T-cell (primary cell): Measurements from ENCODE around the gene LINGO1. TPM values are rescaled to one million over a fixed set of nuclear protein-coding genes. Genes with fewer than 3 reads are reported as not detected.

Experiments
- ATAC-seq, 4 experiments: fragments of 200-7000 bp in 3 of 4; fragments of 150-1000 bp in 1 of 4; cut with Tn5 transposase; replicated peaks in 1 of 4; 1 replicate in 3 of 4; 2 replicates in 1 of 4; pipeline ENCODE4 v1.10.0; 2021; ENCODE audit warnings: moderate library complexity in 3 of 4, mild to moderate bottlenecking in 2 of 4, moderate number of reproducible peaks in 1 of 4
- CTCF ChIA-PET, 2 donors: fragments of 300-600 bp; sonication (Branson Sonifier 250); formaldehyde crosslinking; loops; one replicate each; lab custom pipeline; 2022; ENCODE audit warnings: antibody characterized with exemption in 2 of 2; lab: Charles Lee
- POLR2A ChIA-PET, 2 donors: fragments of 300-600 bp; sonication (Branson Sonifier 250); formaldehyde crosslinking; loops; one replicate each; lab custom pipeline; 2022; ENCODE audit warnings: antibody characterized with exemption in 2 of 2; lab: Charles Lee
- DNase-seq, 35 experiments: peaks; one replicate each; pipeline versions ENCODE4 v3.0.0 to v3.0.0-alpha.2; 2013 to 2023
- H3K27ac ChIP-seq: one replicate; pipeline ENCODE4 v1.5.1; 2013; ENCODE audit warnings: low read length
- H3K27me3 ChIP-seq, 2 experiments: replicated peaks in 1 of 2; 1 replicate in 1 of 2; 2 replicates in 1 of 2; pipeline versions ENCODE4 v1.6.1 to v1.7.0; 2013; ENCODE audit warnings: low read length in 1 of 2, mixed read lengths in 1 of 2; ENCODE audit not compliant: control insufficient read depth in 2 of 2, insufficient read depth in 2 of 2; ENCODE audit errors: extremely low read depth in 1 of 2
- H3K36me3 ChIP-seq, 2 donors: 1 replicate in 1 of 2; 2 replicates in 1 of 2; pipeline versions ENCODE4 v1.6.1 to v1.7.0; 2013; ENCODE audit warnings: low read length in 1 of 2; ENCODE audit not compliant: control insufficient read depth in 2 of 2, insufficient read depth in 1 of 2; ENCODE audit errors: extremely low read depth in 1 of 2
- H3K4me1 ChIP-seq, 2 experiments: 1 replicate in 1 of 2; 2 replicates in 1 of 2; pipeline versions ENCODE4 v1.6.1 to v1.7.0; 2013; ENCODE audit warnings: low read length in 2 of 2, mixed read lengths in 1 of 2; ENCODE audit not compliant: insufficient read depth in 2 of 2, control insufficient read depth in 1 of 2; ENCODE audit errors: extremely low read depth in 1 of 2
- H3K4me3 ChIP-seq, 2 donors: 1 replicate in 1 of 2; 2 replicates in 1 of 2; pipeline versions ENCODE4 v1.5.1 to v1.7.0; 2013; ENCODE audit warnings: mild to moderate bottlenecking in 2 of 2, low read length in 1 of 2, moderate library complexity in 1 of 2; ENCODE audit not compliant: control insufficient read depth in 1 of 2; ENCODE audit errors: extremely low read depth in 1 of 2
- H3K9me3 ChIP-seq: 2 replicates; pipeline ENCODE4 v1.7.0; 2013
- H3K27ac Mint-ChIP-seq, 2 donors: one replicate each; pipeline ENCODE4 v1.8.0; 2020 to 2021; ENCODE audit warnings: mild to moderate bottlenecking in 2 of 2, mixed read lengths in 2 of 2
- H3K27me3 Mint-ChIP-seq, 2 donors: one replicate each; pipeline ENCODE4 v1.8.0; 2021 to 2022; ENCODE audit warnings: mixed read lengths in 2 of 2
- H3K36me3 Mint-ChIP-seq: one replicate; pipeline ENCODE4 v1.8.0; 2021; ENCODE audit warnings: mixed read lengths
- H3K4me1 Mint-ChIP-seq, 3 donors: one replicate each; pipeline ENCODE4 v1.8.0; 2020 to 2022; ENCODE audit warnings: mixed read lengths in 3 of 3, mild to moderate bottlenecking in 1 of 3
- H3K4me3 Mint-ChIP-seq, 3 donors: one replicate each; pipeline ENCODE4 v1.8.0; 2020 to 2022; ENCODE audit warnings: mild to moderate bottlenecking in 3 of 3, mixed read lengths in 3 of 3, moderate library complexity in 3 of 3
- H3K9me3 Mint-ChIP-seq, 3 donors: one replicate each; pipeline ENCODE4 v1.8.0; 2020 to 2022; ENCODE audit warnings: mixed read lengths in 3 of 3
- WGBS: methylation state at CpG from one replicate; pipeline ENCODE4 v1.1.5; 2013; ENCODE audit warnings: missing lambda C conversion rate; ENCODE audit not compliant: insufficient coverage; 5-methylcytosine and 5-hydroxymethylcytosine counted together
- total RNA-seq, 35 experiments: library from RNA in 6 of 35; stranded (reverse) in 6 of 35; fragments of 120-200 nt in 1 of 35; gene quantifications; one replicate each; pipeline versions ENCODE4 v1.2.1 to v1.2.4 and lab custom pipeline; 2013 to 2026

LINGO1 gene
- total RNA-seq, 5 donors from 2014 or later (not counting 1 experiment from before 2014, with no cell fraction given), result 0.09 to 0.19 TPM; not detected in 3

DNA sequence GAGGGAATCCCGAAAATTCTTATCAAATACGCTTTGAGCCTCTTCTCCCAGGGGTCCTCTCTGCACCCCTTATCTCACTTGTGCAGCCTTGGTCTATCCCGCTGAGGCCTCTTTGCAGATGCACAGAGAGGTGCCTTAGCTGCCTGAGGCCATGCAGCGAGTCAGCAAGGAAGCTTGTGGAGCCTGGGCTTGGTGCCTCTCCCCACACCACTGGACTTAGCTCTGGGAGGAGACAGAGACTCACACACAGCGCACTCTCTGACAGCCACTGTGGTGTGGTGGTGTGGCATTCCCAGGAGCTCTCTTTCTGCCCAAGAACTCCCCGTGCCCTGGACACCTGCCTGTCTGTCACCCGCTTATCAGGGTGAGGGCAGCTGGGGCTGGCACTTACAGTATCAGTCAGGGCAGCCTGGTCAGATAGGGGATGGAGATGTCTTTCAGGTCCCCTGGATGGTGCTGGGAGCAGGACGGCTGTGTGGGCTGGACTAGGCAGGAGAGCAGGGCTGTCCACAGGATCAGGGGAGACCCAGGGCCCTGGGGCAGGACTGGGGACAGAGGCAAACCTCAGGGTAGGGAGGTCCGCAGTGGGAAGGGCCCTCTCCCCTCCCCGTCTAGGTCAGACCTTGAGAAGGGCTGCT is 10.2 kb upstream of the LINGO1 start:
- 80% methylated on average over 5 of the region's 10 CpGs for WGBS
- no peak for ATAC-seq
- no peaks in the 10 kb centered on the region for H3K4me1 Mint-ChIP-seq
- H3K4me1 ChIP-seq, result no peaks in the 10 kb centered on the region
- no peaks in the 10 kb centered on the region for H3K36me3 Mint-ChIP-seq
- H3K27me3 Mint-ChIP-seq, result peaks cover 19 to 25% of the 10 kb centered on the region in 2 donors
- H3K4me3 ChIP-seq, result no peak overlapping the region
- no peaks in the 10 kb centered on the region for H3K9me3 Mint-ChIP-seq
- no peaks in the 10 kb centered on the region for H3K36me3 ChIP-seq
- POLR2A ChIA-PET, result no interaction called here
- no peak overlapping the region for H3K4me3 Mint-ChIP-seq
- H3K27me3 ChIP-seq, result peaks cover 0 to 45% of the 10 kb centered on the region in 2 experiments
- no peak overlapping the region for H3K27ac ChIP-seq
- CTCF ChIA-PET, result no interaction called here
- DNase-seq, result no peak
- H3K9me3 ChIP-seq, result no peaks in the 10 kb centered on the region
- H3K27ac Mint-ChIP-seq, result no peak overlapping the region

GRCh38 chr15:77641999-77642398 is 9.3 kb upstream of the LINGO1 start:
- Histone ChIP-seq H3K27ac (no peak overlapping the region), H3K9me3 (no peaks in the 10 kb centered on the region), H3K4me3 (no peak overlapping the region), H3K27me3 (peaks cover 0 to 54% of the 10 kb centered on the region in 2 experiments), H3K4me1 (no peaks in the 10 kb centered on the region), H3K36me3 (no peaks in the 10 kb centered on the region)
- H3K4me3 Mint-ChIP-seq, result no peak overlapping the region
- H3K27me3 Mint-ChIP-seq, result peaks cover 25 to 30% of the 10 kb centered on the region in 2 donors
- H3K36me3 Mint-ChIP-seq, result no peaks in the 10 kb centered on the region
- DNase-seq (no peak), ATAC-seq (no peak)
- no peaks in the 10 kb centered on the region for H3K9me3 Mint-ChIP-seq
- H3K4me1 Mint-ChIP-seq, result no peaks in the 10 kb centered on the region
- CTCF ChIA-PET, result no interaction called here
- POLR2A ChIA-PET, result no interaction called here
- no CpG with 5 or more reads among the region's 6 CpGs for WGBS
- no peak overlapping the region for H3K27ac Mint-ChIP-seq

DNA sequence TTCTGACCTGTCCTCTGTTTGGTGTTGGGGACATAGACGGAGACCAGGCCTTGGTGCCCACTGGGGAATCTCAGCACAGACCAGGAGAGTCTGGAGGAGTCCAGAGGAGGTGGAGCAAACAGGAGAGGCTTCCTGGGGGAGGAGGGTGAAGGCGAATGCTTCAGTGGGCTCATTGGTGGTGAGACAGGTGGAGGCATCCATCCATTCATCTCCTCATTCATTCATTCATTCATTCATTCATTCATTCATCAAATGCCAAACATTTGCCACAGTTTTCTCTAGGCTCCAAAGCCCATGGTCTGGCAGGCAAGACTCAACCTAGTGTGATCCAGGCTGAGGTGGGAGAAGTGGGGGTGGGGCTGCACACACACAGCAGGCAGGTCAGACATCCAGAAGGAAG is 7.9 kb upstream of the LINGO1 start:
- WGBS, result no CpG with 5 or more reads among the region's 2 CpGs
- Mint-ChIP-seq H3K4me3 (no peak overlapping the region), H3K9me3 (no peaks in the 10 kb centered on the region), H3K4me1 (peaks cover 0 to 2% (median under 1%) of the 10 kb centered on the region in 3 donors), H3K36me3 (no peaks in the 10 kb centered on the region), H3K27ac (no peak overlapping the region), H3K27me3 (peaks cover 28 to 35% of the 10 kb centered on the region in 2 donors)
- DNase-seq (no peak), ATAC-seq (no peak)
- Histone ChIP-seq H3K4me1 (no peaks in the 10 kb centered on the region), H3K4me3 (no peak overlapping the region), H3K9me3 (no peaks in the 10 kb centered on the region), H3K36me3 (no peaks in the 10 kb centered on the region), H3K27me3 (peaks cover 0 to 65% of the 10 kb centered on the region in 2 experiments), H3K27ac (no peak overlapping the region)
- ChIA-PET POLR2A (no interaction called here), CTCF (no interaction called here)

GRCh38 chr15:77639431-77639830 is 6.7 kb upstream of the LINGO1 start:
- Histone ChIP-seq H3K4me3 (no peak overlapping the region), H3K27me3 (peaks cover 0 to 72% of the 10 kb centered on the region in 2 experiments), H3K36me3 (no peaks in the 10 kb centered on the region), H3K27ac (no peak overlapping the region), H3K4me1 (peaks cover 0 to 7% of the 10 kb centered on the region in 2 experiments), H3K9me3 (no peaks in the 10 kb centered on the region)
- H3K27ac Mint-ChIP-seq, result no peak overlapping the region
- no peak overlapping the region for H3K4me3 Mint-ChIP-seq
- 92% methylated on average over 10 of the region's 12 CpGs for WGBS
- ATAC-seq (no peak), DNase-seq (no peak)
- H3K36me3 Mint-ChIP-seq, result no peaks in the 10 kb centered on the region
- H3K9me3 Mint-ChIP-seq, result no peaks in the 10 kb centered on the region
- ChIA-PET CTCF (interaction anchor here in 1 of 2 donors (0.7 kb wide), 1 partner anchor 1779 kb away, joined by 3 read pairs; no protein-coding TSS in a partner anchor), POLR2A (no interaction called here)
- peaks cover under 1 to 6% (median 3%) of the 10 kb centered on the region in 3 donors for H3K4me1 Mint-ChIP-seq
- peaks cover 31 to 44% of the 10 kb centered on the region in 2 donors for H3K27me3 Mint-ChIP-seq

GRCh38 chr15:77637851-77638692 is 5.4 kb upstream of the LINGO1 start:
- H3K4me1 Mint-ChIP-seq, result peaks cover 9 to 16% (median 15%) of the 10 kb centered on the region in 3 donors
- H3K36me3 Mint-ChIP-seq, result no peaks in the 10 kb centered on the region
- no peaks in the 10 kb centered on the region for H3K9me3 ChIP-seq
- H3K27ac ChIP-seq, result no peak overlapping the region
- H3K4me3 Mint-ChIP-seq, result no peak overlapping the region
- 81% methylated on average over 6 of the region's 10 CpGs for WGBS
- H3K4me1 ChIP-seq, result peaks cover 0 to 20% of the 10 kb centered on the region in 2 experiments
- ChIA-PET CTCF (interaction anchor here in 1 of 2 donors (0.7 kb wide), 1 partner anchor 519 kb away, joined by 3 read pairs; no protein-coding TSS in a partner anchor), POLR2A (no interaction called here)
- H3K36me3 ChIP-seq, result no peaks in the 10 kb centered on the region
- no peaks in the 10 kb centered on the region for H3K9me3 Mint-ChIP-seq
- no peak for DNase-seq
- no peak overlapping the region for H3K4me3 ChIP-seq
- no peak for ATAC-seq
- peaks cover 0 to 80% of the 10 kb centered on the region in 2 experiments for H3K27me3 ChIP-seq
- H3K27me3 Mint-ChIP-seq, result peaks cover 40 to 52% of the 10 kb centered on the region in 2 donors
- no peak overlapping the region for H3K27ac Mint-ChIP-seq

- Mint-ChIP-seq H3K27ac (peak overlapping the region in 1 of 2 donors; percentile 24), H3K36me3 (no peaks in the 10 kb centered on the region), H3K9me3 (no peaks in the 10 kb centered on the region), H3K4me1 (peaks cover 9 to 16% (median 15%) of the 10 kb centered on the region in 3 donors), H3K4me3 (no peak overlapping the region), H3K27me3 (peaks cover 40 to 49% of the 10 kb centered on the region in 2 donors)
- ChIA-PET CTCF (no interaction called here), POLR2A (no interaction called here)
- no peaks in the 10 kb centered on the region for H3K36me3 ChIP-seq
- peaks cover 0 to 21% of the 10 kb centered on the region in 2 experiments for H3K4me1 ChIP-seq
- WGBS, result 57% methylated on average over 5 of the region's 5 CpGs
- DNase-seq, result no peak
- H3K27me3 ChIP-seq, result peaks cover 0 to 76% of the 10 kb centered on the region in 2 experiments
- no peaks in the 10 kb centered on the region for H3K9me3 ChIP-seq
- H3K27ac ChIP-seq, result no peak overlapping the region
- ATAC-seq, result no peak
- H3K4me3 ChIP-seq, result no peak overlapping the region
Measured at GRCh38 chr15:77636209-77636608, 3.5 kb upstream of the LINGO1 start.
